Activated naive CD4-positive, alpha-beta T cell treated with anti-CD3 and anti-CD28 coated beads, Interleukin-2, amount 50 U/mL, for 16 hours (primary cell): ENCODE results near the gene TAF9B.
"Not testable (repeated sequence)": the region's sequence is repeated elsewhere in the genome, so short reads cannot be mapped to it uniquely, and the experiment has no call there.

Experiments
- DNase-seq: peaks from one replicate; pipeline ENCODE4 v3.0.0-alpha.2; 2020

Gene TAF9B

GRCh38 chrX:78111140-78111931, 28.1 kb downstream of the TAF9B start:
- no peak for DNase-seq

- no peak for DNase-seq
Observed at GRCh38 chrX:78109458-78109857, 30.0 kb downstream of the TAF9B start.

- no peak for DNase-seq
Observed at GRCh38 chrX:78106651-78106986, 32.8 kb downstream of the TAF9B start.

DNA sequence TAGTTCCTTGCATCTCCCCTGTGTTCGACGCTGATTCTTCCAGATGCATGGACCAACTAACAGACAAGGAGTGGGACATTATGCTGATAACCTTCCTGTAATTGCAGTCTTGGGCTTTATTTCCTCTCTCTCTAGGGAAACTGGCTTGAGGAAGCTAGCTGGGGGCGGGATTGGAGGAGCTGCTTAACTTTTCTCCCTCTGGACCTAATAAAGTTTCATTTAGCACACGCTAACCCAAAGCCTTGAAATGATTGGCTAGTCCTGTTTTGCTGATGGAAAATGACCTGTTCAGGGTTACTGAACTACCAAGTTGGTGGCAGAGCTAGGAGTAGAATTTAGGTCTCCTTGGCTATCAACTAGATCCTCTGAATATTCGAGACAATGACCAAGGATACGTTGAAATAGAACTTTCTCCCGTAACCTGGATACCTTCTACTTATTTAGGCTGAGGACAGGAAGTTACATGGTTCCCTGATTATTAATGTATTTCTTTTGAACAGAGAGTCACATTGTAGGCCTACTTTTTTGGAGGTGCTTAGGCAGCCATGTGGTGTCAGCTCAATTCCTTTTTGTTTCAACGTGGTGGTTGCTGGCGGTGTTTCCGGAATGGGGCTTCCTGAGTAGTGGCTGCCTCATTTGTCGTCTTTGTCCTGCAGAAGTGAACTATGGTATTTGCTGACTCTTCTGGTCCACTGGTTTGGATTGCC, 33.4 kb downstream of the TAF9B start:
- peak; percentile 20 for DNase-seq

DNA sequence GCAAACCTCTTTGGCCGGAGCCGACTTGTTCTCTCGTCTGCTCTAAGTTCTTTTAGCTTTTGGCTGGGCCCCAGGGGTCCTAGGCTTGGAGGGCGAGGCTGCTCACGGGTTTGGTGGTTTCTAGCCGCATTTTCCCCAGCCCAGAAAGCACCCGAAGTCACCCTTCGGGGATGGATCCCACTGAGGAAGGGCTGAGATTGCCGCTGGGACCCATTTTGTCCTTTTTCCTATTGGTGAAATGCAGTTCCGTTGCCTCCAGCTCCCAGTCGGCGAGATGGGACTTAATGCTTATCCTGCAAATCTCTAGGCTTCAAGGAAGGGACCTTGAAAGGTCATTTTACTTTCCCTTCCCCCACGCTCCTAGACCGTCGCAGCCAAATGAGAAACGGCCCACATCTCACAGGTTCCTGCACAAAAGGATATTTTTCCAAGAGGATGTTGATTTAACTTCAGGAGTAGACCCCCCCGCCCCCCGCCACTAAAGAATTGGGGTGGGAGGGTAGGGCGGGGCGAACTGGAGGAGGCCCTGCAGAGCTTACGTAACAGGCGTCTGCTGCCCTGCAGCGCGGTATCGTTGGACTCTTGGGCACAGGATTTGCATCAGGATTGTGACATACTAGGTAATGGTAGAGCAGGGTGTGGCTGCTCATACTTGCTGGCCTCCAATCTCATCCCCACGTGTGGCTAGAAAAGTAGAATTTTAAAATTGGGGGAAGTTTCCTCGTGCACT, 34.8 kb downstream of the TAF9B start:
- DNase-seq, result peak; percentile 13

DNA sequence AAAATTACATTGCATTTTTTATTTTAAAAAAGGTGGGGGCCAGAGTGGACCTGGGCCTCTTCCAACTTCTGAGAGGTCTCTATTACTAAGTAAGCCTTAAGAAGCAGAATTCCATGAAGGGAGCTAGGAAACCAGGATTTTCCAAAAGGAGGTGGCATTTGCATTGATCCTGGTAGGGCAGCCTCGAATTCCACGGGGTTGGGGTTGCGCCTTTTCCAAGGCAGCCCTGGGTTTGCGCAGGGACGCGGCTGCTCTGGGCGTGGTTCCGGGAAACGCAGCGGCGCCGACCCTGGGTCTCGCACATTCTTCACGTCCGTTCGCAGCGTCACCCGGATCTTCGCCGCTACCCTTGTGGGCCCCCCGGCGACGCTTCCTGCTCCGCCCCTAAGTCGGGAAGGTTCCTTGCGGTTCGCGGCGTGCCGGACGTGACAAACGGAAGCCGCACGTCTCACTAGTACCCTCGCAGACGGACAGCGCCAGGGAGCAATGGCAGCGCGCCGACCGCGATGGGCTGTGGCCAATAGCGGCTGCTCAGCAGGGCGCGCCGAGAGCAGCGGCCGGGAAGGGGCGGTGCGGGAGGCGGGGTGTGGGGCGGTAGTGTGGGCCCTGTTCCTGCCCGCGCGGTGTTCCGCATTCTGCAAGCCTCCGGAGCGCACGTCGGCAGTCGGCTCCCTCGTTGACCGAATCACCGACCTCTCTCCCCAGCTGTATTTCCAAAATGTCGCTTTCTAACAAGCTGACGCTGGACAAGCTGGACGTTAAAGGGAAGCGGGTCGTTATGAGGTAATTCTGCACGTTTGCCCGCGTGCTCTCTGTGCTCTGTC, 35.6 kb downstream of the TAF9B start, which contains the start of gene PGK1:
PGK1 (plus strand) TSS at position 626 of the 824 bp plus-strand sequence; CDS start at position 719, 93 bp downstream.
- DNase-seq, result peak; percentile 93

- no peak for DNase-seq
Observed at GRCh38 chrX:78103001-78103622, 36.3 kb downstream of the TAF9B start.

DNA sequence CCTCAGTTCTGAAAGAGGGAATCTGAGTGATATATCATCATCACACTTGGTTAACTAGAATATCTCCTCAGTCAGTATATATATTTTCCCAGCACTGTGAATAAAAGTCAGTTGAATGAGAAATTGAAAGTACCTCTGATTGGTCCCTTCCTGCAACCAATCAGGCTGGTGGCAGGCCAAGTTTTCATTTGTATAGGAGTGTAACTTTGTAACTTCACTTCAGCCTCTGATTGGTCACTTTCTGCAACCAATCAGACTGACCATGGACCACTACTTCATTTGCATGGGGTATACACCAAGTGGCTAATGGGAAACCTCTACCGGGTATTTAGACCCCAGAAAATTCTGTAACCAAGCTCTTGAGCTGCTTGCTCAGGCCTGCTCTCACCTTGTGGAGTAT, 37.4 kb downstream of the TAF9B start:
- DNase-seq, result no peak

GRCh38 chrX:78098108-78098507, 41.3 kb downstream of the TAF9B start:
- no peak for DNase-seq

GRCh38 chrX:78092296-78092695, 47.2 kb downstream of the TAF9B start:
- no peak for DNase-seq

GRCh38 chrX:78081413-78081812, 58.0 kb downstream of the TAF9B start:
- DNase-seq, result not testable (repeated sequence)
